Measurements from ENCODE around the gene PARD3.
"Not testable (repeated sequence)": the region's sequence is repeated elsewhere in the genome, so short reads cannot be mapped to it uniquely, and the experiment has no call there.

Gene PARD3

DNA sequence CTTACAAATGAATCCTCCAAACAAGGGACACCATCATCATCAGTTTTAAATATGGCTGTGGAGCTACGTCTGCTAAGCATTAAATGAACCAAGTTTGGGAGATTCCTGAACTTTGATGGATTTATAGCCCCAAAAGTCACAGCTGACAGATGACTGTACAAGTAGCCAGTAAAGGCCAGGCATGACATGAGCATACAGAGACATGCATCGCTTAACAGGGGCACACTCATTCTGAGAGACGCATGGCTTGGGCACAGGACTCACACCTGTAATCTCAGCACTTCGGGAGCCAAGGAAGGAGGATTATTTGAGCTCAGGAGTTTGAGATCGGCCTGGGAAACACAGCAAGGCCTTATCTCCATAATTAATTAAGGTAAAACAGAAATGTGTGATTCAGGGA lies 166.2 kb downstream of the PARD3 start:
- no peak for DNase-seq (ENCODE audit: low read depth)

GRCh38 chr10:34647875-34648865 lies 166.9 kb downstream of the PARD3 start:
- DNase-seq (ENCODE audit: low read depth): no peak

- DNase-seq (ENCODE audit: low read depth): no peak
These were observed 167.9 kb downstream of the PARD3 start for GRCh38 chr10:34647160-34647559.

- no peak for DNase-seq (ENCODE audit: low read depth)
These were observed 168.8 kb downstream of the PARD3 start for GRCh38 chr10:34646331-34646730.

GRCh38 chr10:34644815-34645214 lies 170.3 kb downstream of the PARD3 start:
- not testable (repeated sequence) for DNase-seq (ENCODE audit: low read depth)

- DNase-seq (ENCODE audit: low read depth): no peak
These were observed 170.9 kb downstream of the PARD3 start for GRCh38 chr10:34644224-34644623.

- DNase-seq (ENCODE audit: low read depth): no peak
These were observed 171.5 kb downstream of the PARD3 start for GRCh38 chr10:34643620-34644019.

DNA sequence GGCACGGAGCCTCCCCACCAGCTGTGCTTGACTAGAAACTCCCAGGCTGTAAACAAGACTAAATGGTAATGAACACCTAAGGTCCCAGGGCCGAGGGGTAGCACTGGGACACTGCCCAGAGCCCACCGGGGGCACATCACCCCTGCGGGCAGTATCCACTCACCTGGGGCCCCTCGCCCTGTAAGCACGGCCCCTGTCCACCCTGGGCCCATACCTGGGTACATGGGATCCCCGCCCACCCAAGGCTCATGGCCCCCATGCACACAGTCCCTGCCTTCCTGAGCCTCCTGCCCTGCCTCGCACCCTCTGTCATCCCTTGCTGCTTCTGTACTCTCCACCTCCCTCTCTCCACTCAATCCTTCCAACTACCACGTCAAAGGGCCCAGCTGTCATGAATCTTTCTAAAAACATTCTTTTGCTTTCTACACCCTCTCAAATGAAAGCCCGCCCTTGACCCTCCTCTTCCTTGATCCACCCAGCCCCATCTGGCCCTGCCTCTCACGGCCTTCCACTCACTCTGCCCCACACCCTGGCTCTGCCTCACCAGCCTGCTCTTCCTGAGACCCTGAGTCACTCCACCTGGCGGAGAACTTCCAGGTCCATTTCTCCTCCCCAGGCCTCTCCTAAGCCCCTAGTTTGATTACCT lies 173.1 kb downstream of the PARD3 start:
- DNase-seq (ENCODE audit: low read depth): no peak

GRCh38 chr10:34641147-34641912 lies 173.8 kb downstream of the PARD3 start:
- DNase-seq (ENCODE audit: low read depth): no peak

DNA sequence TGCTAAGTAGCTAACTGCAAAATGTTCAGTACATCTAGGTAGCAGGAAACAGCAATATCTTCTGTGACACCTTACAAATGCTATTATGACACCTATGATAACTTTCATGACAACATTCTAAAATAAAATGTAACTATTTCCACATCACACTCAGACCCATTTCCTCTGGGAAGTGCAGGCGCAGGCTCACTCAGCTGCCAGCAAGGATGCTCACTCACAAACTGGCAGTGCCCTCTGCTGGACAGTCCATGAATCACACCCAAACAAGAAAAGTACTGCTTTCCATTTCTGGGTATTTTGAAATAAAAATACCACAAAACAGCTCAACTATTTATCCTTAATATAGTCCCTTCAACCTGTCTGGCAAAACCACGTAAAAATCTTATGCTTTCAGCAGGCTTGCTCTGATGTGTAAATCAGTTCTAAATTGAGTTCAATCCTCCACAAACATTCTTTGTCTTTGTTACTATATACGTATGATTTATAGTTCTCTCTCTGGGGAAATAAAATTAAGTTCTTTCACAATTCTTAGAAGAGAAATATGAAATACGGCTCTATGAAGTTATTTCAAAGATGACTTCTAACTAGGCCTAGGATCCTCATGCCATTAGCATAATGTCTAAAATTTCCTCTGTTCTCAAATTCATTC lies 176.6 kb downstream of the PARD3 start:
- DNase-seq (ENCODE audit: low read depth): peak; percentile 49

- DNase-seq (ENCODE audit: low read depth): peak; percentile 56
These were observed 177.6 kb downstream of the PARD3 start for GRCh38 chr10:34637418-34637911.

- DNase-seq (ENCODE audit: low read depth): no peak
These were observed 180.0 kb downstream of the PARD3 start for GRCh38 chr10:34635111-34635510.

DNA sequence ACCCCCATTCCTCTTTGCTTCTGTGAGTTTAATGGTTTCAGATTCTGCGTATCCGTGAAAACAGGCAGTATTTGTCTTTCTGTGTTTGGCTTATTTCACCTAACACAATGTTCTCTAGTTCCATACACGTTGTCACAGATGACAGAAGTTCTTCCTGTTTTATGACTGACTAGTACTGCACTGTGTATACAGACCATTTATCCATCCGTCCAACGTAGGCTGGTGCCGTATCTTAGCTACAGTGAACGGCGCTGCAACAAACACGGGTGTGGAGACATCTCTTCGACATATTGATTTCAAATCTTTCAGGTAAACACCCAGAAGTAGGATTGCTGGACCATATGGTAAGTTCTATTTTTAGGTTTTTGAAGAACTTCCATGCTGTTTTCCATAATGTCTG lies 181.7 kb downstream of the PARD3 start:
- no peak for DNase-seq (ENCODE audit: low read depth)

GRCh38 chr10:34629084-34629483 lies 186.0 kb downstream of the PARD3 start:
- DNase-seq (ENCODE audit: low read depth): no peak

DNA sequence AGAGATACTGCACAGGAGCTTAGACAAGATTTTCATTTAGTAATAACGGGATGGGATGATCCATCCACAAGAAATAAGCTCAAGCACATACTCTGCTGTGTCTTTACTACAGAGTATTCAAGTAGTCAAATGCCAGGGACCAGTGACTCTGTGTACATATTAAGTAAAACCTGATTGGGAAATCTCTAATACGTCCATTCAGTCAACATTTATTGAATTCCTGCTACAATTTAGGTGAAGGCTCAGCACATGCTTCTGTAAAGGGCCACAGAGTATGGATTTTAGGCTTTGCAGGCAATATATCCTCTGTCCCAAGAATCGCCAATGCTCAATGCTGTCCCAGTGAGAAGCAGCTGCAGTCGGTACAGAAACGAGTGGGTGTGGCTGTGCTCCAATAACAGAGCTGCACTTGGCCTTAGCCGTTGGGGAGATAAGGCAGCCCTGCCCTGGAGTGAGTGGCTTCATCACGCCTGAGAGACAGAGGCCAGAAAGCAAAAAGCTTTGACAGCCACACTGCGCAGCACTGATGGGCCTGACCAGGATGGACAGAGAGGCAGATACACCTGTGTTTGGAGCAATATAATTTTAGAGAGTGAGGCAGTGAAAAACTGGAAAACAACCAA lies 186.8 kb downstream of the PARD3 start:
- DNase-seq (ENCODE audit: low read depth): no peak

GRCh38 chr10:34627741-34628140 lies 187.4 kb downstream of the PARD3 start:
- DNase-seq (ENCODE audit: low read depth): no peak

GRCh38 chr10:34627331-34627730 lies 187.8 kb downstream of the PARD3 start:
- DNase-seq (ENCODE audit: low read depth): no peak

GRCh38 chr10:34626158-34626880 lies 188.8 kb downstream of the PARD3 start:
- no peak for DNase-seq (ENCODE audit: low read depth)

DNA sequence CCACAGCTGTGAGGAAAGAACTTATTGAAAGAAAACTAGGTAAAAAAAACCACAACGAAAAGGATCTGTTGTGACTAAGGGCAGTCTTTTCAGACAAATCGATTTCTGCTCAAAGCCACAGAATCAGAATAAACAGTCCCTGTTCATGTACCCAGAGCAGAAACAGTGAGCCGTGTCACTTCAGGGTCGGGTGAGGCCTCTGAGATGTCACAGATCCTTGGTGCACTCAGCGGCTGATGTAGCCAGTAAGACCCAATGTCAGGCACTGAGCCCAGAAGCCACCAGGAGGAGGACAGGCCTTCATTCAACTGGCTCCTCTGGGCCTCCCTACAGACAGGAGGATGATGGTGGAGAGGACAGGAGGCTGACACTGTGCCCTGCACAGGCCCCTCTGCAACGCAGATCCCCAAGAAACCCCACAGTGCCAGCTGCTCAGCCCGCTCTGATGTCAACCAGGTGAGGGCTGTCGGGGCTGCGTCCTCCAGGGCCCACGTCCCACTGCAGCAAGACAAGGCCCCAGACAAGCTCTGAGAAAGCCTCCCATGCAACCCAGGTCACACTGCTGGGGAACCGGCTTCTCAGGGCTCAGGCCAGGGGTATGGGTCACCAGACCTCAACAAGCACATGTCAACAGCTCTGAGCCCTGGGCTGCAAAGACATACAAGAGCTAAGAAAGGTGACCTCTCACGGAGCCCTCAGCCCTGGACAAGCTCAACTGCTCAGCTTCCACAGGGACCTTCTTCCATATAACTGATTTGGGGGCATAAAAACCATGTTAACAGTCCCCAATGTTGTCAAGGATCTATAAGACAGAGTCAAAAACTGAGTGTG lies 190.6 kb downstream of the PARD3 start:
- no peak for DNase-seq (ENCODE audit: low read depth)

- no peak for DNase-seq (ENCODE audit: low read depth)
These were observed 192.2 kb downstream of the PARD3 start for GRCh38 chr10:34622945-34623344.
